Measurements from ENCODE around the gene MEX3D.

MEX3D gene

GRCh38 chr19:1568320-1569019 is at the start of gene MEX3D:
MEX3D (minus strand) TSS chr19:1568325; CDS start chr19:1568058, 267 bp downstream.
- peak; percentile 70 to 82 for DNase-seq (ENCODE audit: low read depth in 1 of 2, low spot score in 1 of 2)

- no peak for DNase-seq (ENCODE audit: low read depth in 1 of 2, low spot score in 1 of 2)
These were observed 48.8 kb upstream of the MEX3D start for GRCh38 chr19:1616875-1617274.

GRCh38 chr19:1616396-1616795 is 48.3 kb upstream of the MEX3D start:
- no peak for DNase-seq (ENCODE audit: low read depth in 1 of 2, low spot score in 1 of 2)

GRCh38 chr19:1615156-1615765 is 47.1 kb upstream of the MEX3D start:
- no peak for DNase-seq (ENCODE audit: low read depth in 1 of 2, low spot score in 1 of 2)

GRCh38 chr19:1613808-1614570 is 45.9 kb upstream of the MEX3D start:
- DNase-seq (ENCODE audit: low read depth in 1 of 2, low spot score in 1 of 2) = no peak

- DNase-seq (ENCODE audit: low read depth in 1 of 2, low spot score in 1 of 2) = no peak
These were observed 45.0 kb upstream of the MEX3D start for GRCh38 chr19:1613146-1613545.

GRCh38 chr19:1612114-1613086 is 44.3 kb upstream of the MEX3D start:
- no peak for DNase-seq (ENCODE audit: low read depth in 1 of 2, low spot score in 1 of 2)

GRCh38 chr19:1611353-1611752 is 43.2 kb upstream of the MEX3D start:
- DNase-seq (ENCODE audit: low read depth in 1 of 2, low spot score in 1 of 2) = no peak

GRCh38 chr19:1610579-1610978 is 42.5 kb upstream of the MEX3D start:
- DNase-seq (ENCODE audit: low read depth in 1 of 2, low spot score in 1 of 2) = no peak

GRCh38 chr19:1609680-1610474 is 41.8 kb upstream of the MEX3D start:
- no peak for DNase-seq (ENCODE audit: low read depth in 1 of 2, low spot score in 1 of 2)

- no peak for DNase-seq (ENCODE audit: low read depth in 1 of 2, low spot score in 1 of 2)
These were observed 40.9 kb upstream of the MEX3D start for GRCh38 chr19:1609103-1609396.

- no peak for DNase-seq (ENCODE audit: low read depth in 1 of 2, low spot score in 1 of 2)
These were observed 40.4 kb upstream of the MEX3D start for GRCh38 chr19:1608359-1609102.

GRCh38 chr19:1606138-1606651 is 38.1 kb upstream of the MEX3D start:
- no peak for DNase-seq (ENCODE audit: low read depth in 1 of 2, low spot score in 1 of 2)

GRCh38 chr19:1605236-1606137 is 37.4 kb upstream of the MEX3D start, which contains the start of gene UQCR11:
UQCR11 (minus strand) TSS chr19:1605462; CDS start chr19:1605409, 53 bp downstream.
- DNase-seq (ENCODE audit: low read depth in 1 of 2, low spot score in 1 of 2) = peak; percentile 80 to 86

GRCh38 chr19:1602091-1602707 is 34.1 kb upstream of the MEX3D start:
- DNase-seq (ENCODE audit: low read depth in 1 of 2, low spot score in 1 of 2) = no peak

GRCh38 chr19:1601613-1602064 is 33.5 kb upstream of the MEX3D start:
- no peak for DNase-seq (ENCODE audit: low read depth in 1 of 2, low spot score in 1 of 2)

GRCh38 chr19:1599460-1599846 is 31.3 kb upstream of the MEX3D start:
- DNase-seq (ENCODE audit: low read depth in 1 of 2, low spot score in 1 of 2) = no peak
